HT-29 (cell line): ENCODE data around the gene AFAP1L1. TPM values are rescaled to one million over a fixed set of nuclear protein-coding genes. Genes with fewer than 3 reads are reported as not detected.
"Not testable (repeated sequence)": the region's sequence is repeated elsewhere in the genome, so short reads cannot be mapped to it uniquely, and the experiment has no call there.

Experiments
- DNase-seq: peaks from one replicate; pipeline ENCODE4 v3.0.0-alpha.2; 2015; ENCODE audit warnings: low spot score
- total RNA-seq: library from RNA; depleted of rRNA; stranded (reverse); fragments of >200 nt; shearing (Covaris generic); gene quantifications from 2 replicates; pipeline ENCODE4 v1.2.3, GENCODE V29; 2014

The AFAP1L1 gene
- total RNA-seq, 1 experiment from 2014 or later: 0.05 TPM

GRCh38 chr5:149261246-149261645, 10.4 kb upstream of the AFAP1L1 start:
- no peak for DNase-seq

GRCh38 chr5:149262315-149262714, 9.3 kb upstream of the AFAP1L1 start:
- no peak for DNase-seq

- DNase-seq: peak; percentile 85
These were observed 7.1 kb upstream of the AFAP1L1 start for GRCh38 chr5:149264439-149265067.

GRCh38 chr5:149265068-149265465, 6.6 kb upstream of the AFAP1L1 start:
- DNase-seq: no peak

- DNase-seq: peak; percentile 40
These were observed 6.1 kb upstream of the AFAP1L1 start for GRCh38 chr5:149265597-149265996.

GRCh38 chr5:149267241-149267973, 4.3 kb upstream of the AFAP1L1 start:
- no peak for DNase-seq

- DNase-seq: peak; percentile 63
These were observed 2.6 kb upstream of the AFAP1L1 start for GRCh38 chr5:149268928-149269557.

- no peak for DNase-seq
These were observed 404 bp upstream of the AFAP1L1 start for GRCh38 chr5:149271195-149271715.

GRCh38 chr5:149272781-149273180, 1.1 kb downstream of the AFAP1L1 start:
- DNase-seq: not testable (repeated sequence)

GRCh38 chr5:149273237-149273636, 1.6 kb downstream of the AFAP1L1 start:
- no peak for DNase-seq

GRCh38 chr5:149273950-149274349, 2.3 kb downstream of the AFAP1L1 start:
- no peak for DNase-seq

GRCh38 chr5:149274939-149275338, 3.3 kb downstream of the AFAP1L1 start:
- DNase-seq: no peak

GRCh38 chr5:149277801-149278200, 6.1 kb downstream of the AFAP1L1 start:
- DNase-seq: no peak

- DNase-seq: no peak
These were observed 7.0 kb downstream of the AFAP1L1 start for GRCh38 chr5:149278451-149279210.

- no peak for DNase-seq
These were observed 8.0 kb downstream of the AFAP1L1 start for GRCh38 chr5:149279661-149280060.

- no peak for DNase-seq
These were observed 8.5 kb downstream of the AFAP1L1 start for GRCh38 chr5:149280124-149280523.

- DNase-seq: no peak
These were observed 9.1 kb downstream of the AFAP1L1 start for GRCh38 chr5:149280802-149281201.

- DNase-seq: no peak
These were observed 10.6 kb downstream of the AFAP1L1 start for GRCh38 chr5:149282027-149282965.

GRCh38 chr5:149282966-149283332, 11.3 kb downstream of the AFAP1L1 start:
- DNase-seq: no peak

- no peak for DNase-seq
These were observed 12.2 kb downstream of the AFAP1L1 start for GRCh38 chr5:149283626-149284480.
